Mesendoderm (in vitro differentiated cells): ENCODE results near the gene FGGY.
A peak's percentile ranks its signal among the peaks of the same experiment; 100 is the strongest.

Experiments
- DNase-seq: peaks from one replicate; pipeline ENCODE4 v3.0.0; 2013
- H2AK5ac ChIP-seq: 2 replicates; pipeline ENCODE4 v1.6.1; 2013; ENCODE audit warnings: low read length, inconsistent platforms
- H2BK120ac ChIP-seq: 2 replicates; pipeline ENCODE4 v1.6.1; 2013; ENCODE audit warnings: low read depth, mild to moderate bottlenecking, low read length, moderate library complexity, mixed read lengths
- H2BK15ac ChIP-seq: replicated peaks from 2 replicates; pipeline ENCODE4 v1.6.1; 2013; ENCODE audit warnings: low read depth, mild to moderate bottlenecking, moderate library complexity
- H2BK5ac ChIP-seq: 2 replicates; pipeline ENCODE4 v1.6.1; 2013; ENCODE audit warnings: low read length, inconsistent platforms
- H3K18ac ChIP-seq: 2 replicates; pipeline ENCODE4 v1.6.1; 2013; ENCODE audit warnings: mild to moderate bottlenecking, low read length, mixed read lengths
- H3K23ac ChIP-seq: one replicate; pipeline ENCODE4 v1.6.1; 2013; ENCODE audit warnings: low read length
- H3K27ac ChIP-seq: 2 replicates; pipeline ENCODE4 v1.5.1; 2013; ENCODE audit warnings: low read depth, mild to moderate bottlenecking, inconsistent platforms, low read length, moderate library complexity
- H3K27me3 ChIP-seq: 2 replicates; pipeline ENCODE4 v1.6.1; 2013; ENCODE audit warnings: low read length, control low read depth, mild to moderate bottlenecking, inconsistent platforms; ENCODE audit not compliant: insufficient read depth, poor library complexity
- H3K36me3 ChIP-seq: 2 replicates; pipeline ENCODE4 v1.6.1; 2013; ENCODE audit warnings: low read length, inconsistent platforms; ENCODE audit not compliant: control insufficient read depth, insufficient read depth
- H3K4ac ChIP-seq: one replicate; pipeline ENCODE4 v1.6.1; 2013; ENCODE audit warnings: low read depth, mild to moderate bottlenecking, low read length, moderate library complexity
- H3K4me1 ChIP-seq: 2 replicates; pipeline ENCODE4 v1.6.1; 2013; ENCODE audit warnings: low read depth, low read length, inconsistent platforms; ENCODE audit not compliant: control insufficient read depth
- H3K4me2 ChIP-seq: 2 replicates; pipeline ENCODE4 v1.6.1; 2013; ENCODE audit warnings: low read length
- H3K4me3 ChIP-seq: 2 replicates; pipeline ENCODE4 v1.5.1; 2013; ENCODE audit warnings: mild to moderate bottlenecking, low read length
- H3K56ac ChIP-seq: one replicate; pipeline ENCODE4 v1.6.1; 2013; ENCODE audit warnings: low read length
- H3K79me1 ChIP-seq: 2 replicates; pipeline ENCODE4 v1.6.1; 2013; ENCODE audit warnings: low read length, inconsistent platforms
- H3K79me2 ChIP-seq: 2 replicates; pipeline ENCODE4 v1.6.1; 2013; ENCODE audit warnings: mild to moderate bottlenecking, low read length; ENCODE audit not compliant: control insufficient read depth, insufficient read depth
- H3K9ac ChIP-seq: 2 replicates; pipeline ENCODE4 v1.6.1; 2013; ENCODE audit warnings: low read length, inconsistent platforms
- H4K5ac ChIP-seq: one replicate; pipeline ENCODE4 v1.6.1; 2013; ENCODE audit warnings: low read length
- H4K8ac ChIP-seq: one replicate; pipeline ENCODE4 v1.6.1; 2013; ENCODE audit warnings: low read depth, mild to moderate bottlenecking, control low read depth, low read length, moderate library complexity
- WGBS: extraction: QIAGEN DNeasy Blood & Tissue Kit; methylation state at CpG from one replicate; pipeline ENCODE4 v1.1.7; 2013; ENCODE audit warnings: low lambda C conversion rate, missing lambda C conversion rate; ENCODE audit not compliant: insufficient coverage; ENCODE audit errors: extremely low coverage; 5-methylcytosine and 5-hydroxymethylcytosine counted together

The FGGY gene

DNA sequence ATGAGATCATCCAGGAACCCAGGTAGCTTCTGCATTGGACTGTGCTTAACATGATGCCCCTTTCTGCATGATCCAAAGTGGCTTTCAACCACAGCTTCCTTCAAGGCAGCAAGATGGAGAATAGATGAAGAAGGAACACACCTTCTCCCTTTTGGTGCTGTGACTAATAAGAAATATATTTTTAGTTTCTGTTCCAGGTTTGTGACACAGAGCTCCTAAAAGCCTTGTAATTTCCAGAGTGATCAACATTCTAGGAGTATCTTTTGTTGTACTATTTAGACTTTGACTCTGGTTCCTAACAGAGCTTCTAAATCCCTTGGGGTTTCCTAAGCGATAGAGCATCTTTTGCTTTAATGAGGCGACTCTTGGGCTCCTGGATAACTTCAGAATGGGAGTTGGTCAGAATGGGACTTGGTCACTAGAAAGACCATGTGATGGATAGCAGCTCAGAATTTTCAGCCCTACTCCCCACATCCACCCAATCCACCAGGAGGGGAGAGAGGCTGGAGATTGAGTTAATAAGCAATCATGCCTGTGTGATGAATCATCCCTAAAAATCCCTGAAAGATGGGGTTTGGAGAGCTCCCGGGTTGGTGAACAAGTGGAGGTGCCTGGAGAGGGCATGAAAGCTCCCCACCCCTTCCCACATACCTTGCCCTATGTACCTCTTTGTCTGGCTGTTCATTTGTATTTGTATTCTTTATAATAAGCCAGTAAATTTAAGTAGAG is 134.8 kb downstream of the FGGY start:
- Histone ChIP-seq H4K5ac (no peak overlapping the region), H3K4me2 (no peak overlapping the region), H3K4me3 (no peak overlapping the region), H3K79me2 (no peaks in the 10 kb centered on the region), H2BK15ac (no peak overlapping the region), H3K4me1 (no peaks in the 10 kb centered on the region), H3K4ac (no peak overlapping the region), H3K79me1 (no peaks in the 10 kb centered on the region), H3K27ac (no peak overlapping the region), H2AK5ac (no peak overlapping the region), H3K9ac (no peak overlapping the region), H3K18ac (no peak overlapping the region), H2BK5ac (no peak overlapping the region), H2BK120ac (no peak overlapping the region), H3K56ac (no peak overlapping the region), H3K36me3 (no peaks in the 10 kb centered on the region), H3K27me3 (no peaks in the 10 kb centered on the region), H3K23ac (no peak overlapping the region), H4K8ac (no peak overlapping the region)
- peak; percentile 26 for DNase-seq
- no CpG with 5 or more reads among the region's 3 CpGs for WGBS

DNA sequence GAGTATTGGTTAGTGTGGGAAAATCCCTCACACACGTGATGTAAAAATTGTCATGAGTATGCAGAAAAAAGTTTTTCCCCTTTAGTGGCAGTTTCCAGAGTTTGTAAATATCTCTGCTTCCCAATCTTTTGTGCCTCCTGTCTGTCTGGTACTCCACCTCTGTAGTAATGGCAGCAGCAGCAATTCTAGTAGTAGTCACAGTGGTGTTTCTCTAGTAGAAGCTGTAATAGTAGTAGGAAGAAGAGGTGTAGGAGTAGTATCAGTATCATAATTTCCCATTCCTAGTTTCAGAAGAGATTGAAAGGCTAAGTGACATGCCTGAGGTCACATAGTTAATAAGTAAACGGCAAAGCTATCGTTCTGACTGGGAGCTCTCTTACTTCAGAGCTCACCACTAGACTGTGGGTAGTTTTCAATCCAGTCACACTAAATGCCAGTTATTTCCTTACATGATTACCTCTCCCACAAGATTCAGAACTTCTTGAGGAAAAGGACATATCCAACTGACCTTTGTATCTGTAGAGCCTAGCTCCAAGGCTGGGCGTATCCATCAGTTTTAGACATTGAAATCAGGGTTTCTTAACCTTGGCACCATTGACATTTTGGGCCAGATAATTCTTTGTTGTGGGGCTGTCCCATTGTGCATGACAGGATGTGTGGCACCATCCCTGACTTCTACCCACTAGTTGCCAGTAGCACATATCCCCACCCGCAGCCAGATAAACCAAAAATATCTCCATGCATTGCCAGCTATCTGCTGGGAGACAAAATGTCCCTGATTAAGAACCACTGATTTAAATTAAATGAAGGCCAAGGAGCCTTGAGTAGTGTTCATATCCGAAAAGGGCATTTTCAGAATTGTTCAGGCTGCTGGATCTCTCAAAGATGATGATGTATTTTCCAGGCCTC is 135.9 kb downstream of the FGGY start:
- H2BK5ac ChIP-seq: no peak overlapping the region
- H3K4me1 ChIP-seq: no peaks in the 10 kb centered on the region
- no peak overlapping the region for H3K56ac ChIP-seq
- H2BK120ac ChIP-seq: no peak overlapping the region
- no CpG with 5 or more reads among the region's 6 CpGs for WGBS
- no peaks in the 10 kb centered on the region for H3K27me3 ChIP-seq
- no peak overlapping the region for H3K9ac ChIP-seq
- H4K8ac ChIP-seq: no peak overlapping the region
- H3K4me2 ChIP-seq: no peak overlapping the region
- no peaks in the 10 kb centered on the region for H3K79me2 ChIP-seq
- DNase-seq: no peak
- H4K5ac ChIP-seq: no peak overlapping the region
- H2AK5ac ChIP-seq: no peak overlapping the region
- no peak overlapping the region for H3K4ac ChIP-seq
- H3K36me3 ChIP-seq: no peaks in the 10 kb centered on the region
- no peak overlapping the region for H3K23ac ChIP-seq
- H3K27ac ChIP-seq: no peak overlapping the region
- no peak overlapping the region for H2BK15ac ChIP-seq
- H3K4me3 ChIP-seq: no peak overlapping the region
- H3K18ac ChIP-seq: no peak overlapping the region
- H3K79me1 ChIP-seq: no peaks in the 10 kb centered on the region

DNA sequence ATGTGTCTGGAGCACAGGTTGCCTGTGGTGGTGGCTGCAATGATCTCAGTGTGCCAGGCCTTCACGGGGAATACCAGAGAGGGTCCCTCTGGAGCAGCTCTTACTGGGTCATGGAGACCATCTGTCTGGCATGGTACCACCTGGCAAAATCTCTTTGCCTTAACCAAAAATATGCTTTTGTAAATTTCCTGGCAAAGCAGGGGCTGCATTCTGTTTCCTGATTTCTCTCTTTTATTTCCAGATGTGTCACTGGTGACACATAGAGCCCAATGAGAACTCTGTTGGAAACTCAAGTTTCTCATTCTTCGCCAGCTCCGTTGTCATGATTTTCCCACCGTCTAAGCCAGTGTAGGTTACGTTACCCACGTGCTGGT is 136.5 kb downstream of the FGGY start:
- Histone ChIP-seq H3K4me3 (no peak overlapping the region), H3K36me3 (no peaks in the 10 kb centered on the region), H3K18ac (no peak overlapping the region), H2BK120ac (no peak overlapping the region), H3K9ac (no peak overlapping the region), H4K8ac (no peak overlapping the region), H4K5ac (no peak overlapping the region), H3K27me3 (no peaks in the 10 kb centered on the region), H3K4me2 (no peak overlapping the region), H3K79me2 (no peaks in the 10 kb centered on the region), H3K23ac (no peak overlapping the region), H2AK5ac (no peak overlapping the region), H3K56ac (no peak overlapping the region), H3K4ac (no peak overlapping the region), H3K79me1 (no peaks in the 10 kb centered on the region), H2BK5ac (no peak overlapping the region), H2BK15ac (no peak overlapping the region), H3K4me1 (no peaks in the 10 kb centered on the region), H3K27ac (no peak overlapping the region)
- no peak for DNase-seq
- WGBS: no CpG with 5 or more reads among the region's 6 CpGs

DNA sequence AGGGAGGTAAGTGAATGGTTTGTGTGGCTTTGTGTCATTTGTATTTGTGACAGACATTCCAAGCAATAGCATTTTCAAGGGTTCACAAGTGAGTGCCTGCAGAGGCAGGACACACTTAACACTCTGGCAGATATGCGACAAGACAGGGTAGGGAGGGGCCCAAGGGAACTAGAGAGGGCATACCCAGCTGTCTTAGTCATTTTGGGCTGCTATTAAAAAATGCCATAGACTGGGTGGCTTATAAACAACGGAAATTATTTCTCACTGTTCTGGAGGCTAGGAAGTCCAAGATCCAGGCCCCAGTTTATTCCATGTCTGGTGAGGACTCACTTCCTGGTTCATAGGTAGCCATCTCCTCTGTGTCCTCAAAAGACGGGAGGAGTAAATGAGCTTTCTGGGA is 137.4 kb downstream of the FGGY start:
- no peak overlapping the region for H2BK120ac ChIP-seq
- H3K56ac ChIP-seq: no peak overlapping the region
- no peak overlapping the region for H3K18ac ChIP-seq
- H2BK15ac ChIP-seq: no peak overlapping the region
- H3K27ac ChIP-seq: no peak overlapping the region
- peak; percentile 61 for DNase-seq
- no peaks in the 10 kb centered on the region for H3K36me3 ChIP-seq
- H3K4me1 ChIP-seq: no peaks in the 10 kb centered on the region
- H4K5ac ChIP-seq: no peak overlapping the region
- H2AK5ac ChIP-seq: no peak overlapping the region
- H3K27me3 ChIP-seq: no peaks in the 10 kb centered on the region
- H4K8ac ChIP-seq: no peak overlapping the region
- no peak overlapping the region for H3K9ac ChIP-seq
- H3K79me1 ChIP-seq: no peaks in the 10 kb centered on the region
- H3K4me3 ChIP-seq: no peak overlapping the region
- no peak overlapping the region for H3K23ac ChIP-seq
- no peak overlapping the region for H3K4me2 ChIP-seq
- no CpG with 5 or more reads among the region's 3 CpGs for WGBS
- no peak overlapping the region for H3K4ac ChIP-seq
- no peaks in the 10 kb centered on the region for H3K79me2 ChIP-seq
- no peak overlapping the region for H2BK5ac ChIP-seq

DNA sequence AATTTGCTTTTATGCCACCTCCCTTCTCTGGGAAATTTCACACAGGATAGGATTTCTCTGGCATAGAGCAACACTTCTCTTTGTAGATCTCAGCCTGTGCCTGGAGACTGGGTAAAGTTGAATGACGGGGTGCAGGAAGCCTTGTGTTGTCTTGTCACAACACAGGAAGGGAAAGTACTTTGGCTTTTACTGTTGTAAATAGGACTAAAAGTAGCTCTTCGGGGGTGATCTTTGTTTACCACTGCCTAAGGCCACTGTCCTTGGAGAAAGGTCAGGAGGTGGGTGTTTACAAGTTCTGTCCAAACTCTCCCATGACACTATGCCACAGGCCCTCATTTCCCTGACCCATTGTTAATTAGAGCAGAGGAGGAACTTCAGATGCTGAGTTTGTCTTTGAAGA is 139.7 kb downstream of the FGGY start:
- H3K27ac ChIP-seq: no peak overlapping the region
- no peak overlapping the region for H3K9ac ChIP-seq
- no peak overlapping the region for H2AK5ac ChIP-seq
- no peak overlapping the region for H3K4me2 ChIP-seq
- no peak overlapping the region for H2BK15ac ChIP-seq
- H2BK5ac ChIP-seq: no peak overlapping the region
- H3K4me1 ChIP-seq: no peaks in the 10 kb centered on the region
- H3K18ac ChIP-seq: no peak overlapping the region
- H3K4ac ChIP-seq: no peak overlapping the region
- no peaks in the 10 kb centered on the region for H3K79me2 ChIP-seq
- WGBS: no CpG with 5 or more reads among the region's 2 CpGs
- H3K79me1 ChIP-seq: no peaks in the 10 kb centered on the region
- DNase-seq: no peak
- H3K4me3 ChIP-seq: no peak overlapping the region
- H4K8ac ChIP-seq: no peak overlapping the region
- H3K23ac ChIP-seq: no peak overlapping the region
- H3K27me3 ChIP-seq: no peaks in the 10 kb centered on the region
- no peak overlapping the region for H4K5ac ChIP-seq
- no peaks in the 10 kb centered on the region for H3K36me3 ChIP-seq
- no peak overlapping the region for H2BK120ac ChIP-seq
- no peak overlapping the region for H3K56ac ChIP-seq
